HG03175 (cell line): ENCODE results near the gene SF3B4.
"Not testable (repeated sequence)": the region's sequence is repeated elsewhere in the genome, so short reads cannot be mapped to it uniquely, and the experiment has no call there.

Experiments used
- ATAC-seq: cut with Tn5 transposase; IDR thresholded peaks from one replicate; pipeline ENCODE4 v1.9.1; 2021; ENCODE audit warnings: mild to moderate bottlenecking, moderate library complexity; ENCODE audit not compliant: unreplicated experiment

SF3B4 gene

GRCh38 chr1:149927563-149928400 lies at the start of gene SF3B4:
SF3B4 (minus strand) TSS chr1:149927803; CDS start chr1:149927759, 44 bp downstream.
- ATAC-seq = peak; percentile 93

- ATAC-seq = no peak
Observed at GRCh38 chr1:149977345-149977744, 49.7 kb upstream of the SF3B4 start.

GRCh38 chr1:149972547-149972946 lies 44.9 kb upstream of the SF3B4 start:
- ATAC-seq = no peak

- ATAC-seq = no peak
Observed at GRCh38 chr1:149967646-149968045, 40.0 kb upstream of the SF3B4 start.

- no peak for ATAC-seq
Observed at GRCh38 chr1:149967041-149967440, 39.4 kb upstream of the SF3B4 start.

GRCh38 chr1:149966405-149966804 lies 38.8 kb upstream of the SF3B4 start:
- no peak for ATAC-seq

GRCh38 chr1:149965440-149965839 lies 37.8 kb upstream of the SF3B4 start:
- ATAC-seq = no peak

GRCh38 chr1:149963358-149963757 lies 35.8 kb upstream of the SF3B4 start:
- ATAC-seq = no peak

- ATAC-seq = no peak
Observed at GRCh38 chr1:149962736-149963135, 35.1 kb upstream of the SF3B4 start.

- ATAC-seq = no peak
Observed at GRCh38 chr1:149962039-149962647, 34.5 kb upstream of the SF3B4 start.

GRCh38 chr1:149957548-149957947 lies 29.9 kb upstream of the SF3B4 start:
- ATAC-seq = not testable (repeated sequence)

- no peak for ATAC-seq
Observed at GRCh38 chr1:149949911-149950310, 22.3 kb upstream of the SF3B4 start.

GRCh38 chr1:149945206-149945605 lies 17.6 kb upstream of the SF3B4 start:
- ATAC-seq = no peak

- ATAC-seq = no peak
Observed at GRCh38 chr1:149942885-149943284, 15.3 kb upstream of the SF3B4 start.

- no peak for ATAC-seq
Observed at GRCh38 chr1:149942207-149942606, 14.6 kb upstream of the SF3B4 start.

- no peak for ATAC-seq
Observed at GRCh38 chr1:149940427-149940826, 12.8 kb upstream of the SF3B4 start.

GRCh38 chr1:149938668-149939003 lies 11.0 kb upstream of the SF3B4 start:
- not testable (repeated sequence) for ATAC-seq

- ATAC-seq = no peak
Observed at GRCh38 chr1:149937759-149938158, 10.2 kb upstream of the SF3B4 start.

- no peak for ATAC-seq
Observed at GRCh38 chr1:149936992-149937705, 9.5 kb upstream of the SF3B4 start.

- no peak for ATAC-seq
Observed at GRCh38 chr1:149936170-149936991, 8.8 kb upstream of the SF3B4 start, which contains the start of gene MTMR11. MTMR11 (minus strand) TSS chr1:149936879; CDS start chr1:149936647, 232 bp downstream.

- ATAC-seq = no peak
Observed at GRCh38 chr1:149934356-149934755, 6.8 kb upstream of the SF3B4 start.
